ENCODE data around the gene VWA2. TPM values are rescaled to one million over a fixed set of nuclear protein-coding genes. Genes with fewer than 3 reads are reported as not detected.

The VWA2 gene
- total RNA-seq, 1 experiment from 2014 or later, result 1.6 TPM

DNA sequence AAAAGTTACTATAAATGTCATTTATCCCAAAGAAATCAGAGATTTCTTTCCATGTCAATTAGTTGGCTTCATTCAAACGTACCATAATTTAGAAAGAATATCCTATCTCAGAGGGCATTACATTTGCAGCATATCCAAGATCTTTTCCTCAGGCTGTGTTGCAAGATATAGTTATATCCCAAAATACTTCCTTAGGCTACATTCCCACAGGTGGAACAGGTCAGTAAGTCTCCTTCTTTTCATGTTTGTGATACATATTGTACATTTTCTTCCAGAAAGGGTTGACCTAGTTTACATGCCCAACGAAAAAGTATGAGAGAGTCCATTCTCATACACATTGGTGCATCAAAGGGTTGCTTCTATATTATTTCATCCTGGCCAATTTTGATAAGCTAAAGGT, 26.9 kb upstream of the VWA2 start:
- H2BK12ac ChIP-seq (ENCODE audit: insufficient read length, low read depth, low read length), result no peak overlapping the region
- H2BK15ac ChIP-seq (ENCODE audit: low read depth, low read length), result no peak overlapping the region
- no peak overlapping the region for H2BK120ac ChIP-seq (ENCODE audit: low read depth, low read length, poor library complexity, severe bottlenecking)
- no peak overlapping the region for H3K14ac ChIP-seq (ENCODE audit: insufficient read depth, low read length)
- no peak overlapping the region for H2AK5ac ChIP-seq (ENCODE audit: insufficient read length, low read length)
- no peak overlapping the region for H3K18ac ChIP-seq (ENCODE audit: insufficient read length, low read depth, low read length)
- no peaks in the 10 kb centered on the region for H3K4me1 Mint-ChIP-seq
- no peak overlapping the region for H3K27ac Mint-ChIP-seq
- H3K4ac ChIP-seq (ENCODE audit: low read depth, low read length), result no peak overlapping the region
- no peak overlapping the region for H2AFZ ChIP-seq (ENCODE audit: low read length)
- H3K9me3 ChIP-seq (ENCODE audit: control insufficient read depth, low read depth, low read length), result no peaks in the 10 kb centered on the region
- no peak overlapping the region for H4K91ac ChIP-seq (ENCODE audit: insufficient read length, low read depth, low read length)
- no peak overlapping the region for H4K5ac ChIP-seq (ENCODE audit: insufficient read length, low read depth, low read length)
- H3T11ph ChIP-seq (ENCODE audit: low read length), result no peak overlapping the region
- no peaks in the 10 kb centered on the region for H3K36me3 Mint-ChIP-seq (ENCODE audit: insufficient read depth in 1 of 3, low read depth in 3 of 3)
- H3K4me2 ChIP-seq (ENCODE audit: insufficient read depth, insufficient read length, low read length), result no peak overlapping the region
- H3K4me1 ChIP-seq (ENCODE audit: insufficient read depth, low read length), result no peaks in the 10 kb centered on the region
- H3K56ac ChIP-seq (ENCODE audit: insufficient read length, low read depth, low read length), result no peak overlapping the region
- no peak for DNase-seq
- no peak overlapping the region for H3K23ac ChIP-seq (ENCODE audit: insufficient read length, low read depth, low read length)
- WGBS (ENCODE audit: extremely low coverage, insufficient read length, low lambda C conversion rate), result no CpG with 5 or more reads among the region's 2 CpGs
- no peak overlapping the region for H2BK20ac ChIP-seq (ENCODE audit: low read depth, low read length, poor library complexity, severe bottlenecking)
- TF ChIP-seq, protein P1, sequence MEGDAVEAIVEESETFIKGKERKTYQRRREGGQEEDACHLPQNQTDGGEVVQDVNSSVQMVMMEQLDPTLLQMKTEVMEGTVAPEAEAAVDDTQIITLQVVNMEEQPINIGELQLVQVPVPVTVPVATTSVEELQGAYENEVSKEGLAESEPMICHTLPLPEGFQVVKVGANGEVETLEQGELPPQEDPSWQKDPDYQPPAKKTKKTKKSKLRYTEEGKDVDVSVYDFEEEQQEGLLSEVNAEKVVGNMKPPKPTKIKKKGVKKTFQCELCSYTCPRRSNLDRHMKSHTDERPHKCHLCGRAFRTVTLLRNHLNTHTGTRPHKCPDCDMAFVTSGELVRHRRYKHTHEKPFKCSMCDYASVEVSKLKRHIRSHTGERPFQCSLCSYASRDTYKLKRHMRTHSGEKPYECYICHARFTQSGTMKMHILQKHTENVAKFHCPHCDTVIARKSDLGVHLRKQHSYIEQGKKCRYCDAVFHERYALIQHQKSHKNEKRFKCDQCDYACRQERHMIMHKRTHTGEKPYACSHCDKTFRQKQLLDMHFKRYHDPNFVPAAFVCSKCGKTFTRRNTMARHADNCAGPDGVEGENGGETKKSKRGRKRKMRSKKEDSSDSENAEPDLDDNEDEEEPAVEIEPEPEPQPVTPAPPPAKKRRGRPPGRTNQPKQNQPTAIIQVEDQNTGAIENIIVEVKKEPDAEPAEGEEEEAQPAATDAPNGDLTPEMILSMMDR (conservative IDR thresholded peaks at IDR 0.05), result no peak
- no peaks in the 10 kb centered on the region for H4K20me1 ChIP-seq (ENCODE audit: control insufficient read depth, insufficient read depth, insufficient read length)
- H3K27me3 ChIP-seq (ENCODE audit: insufficient read depth, low read length), result no peaks in the 10 kb centered on the region
- no peak overlapping the region for H3K9ac ChIP-seq (ENCODE audit: extremely low read depth, insufficient read length, low read length)
- no peaks in the 10 kb centered on the region for H3K23me2 ChIP-seq (ENCODE audit: insufficient read length, low read depth, low read length, poor library complexity, severe bottlenecking)
- no peak overlapping the region for H4K8ac ChIP-seq (replicated peaks; ENCODE audit: insufficient read length, low read depth, low read length)
- no peak overlapping the region for H3K4me3 Mint-ChIP-seq
- no peak overlapping the region for H2BK5ac ChIP-seq (ENCODE audit: insufficient read length, low read length)
- H3K27me3 Mint-ChIP-seq (ENCODE audit: low read depth), result peaks cover 2% of the 10 kb centered on the region; the same call in 1 of the 2 replicates
- no peak overlapping the region for H3K27ac ChIP-seq (ENCODE audit: insufficient read length, low read depth, low read length)
- H3K79me1 ChIP-seq (ENCODE audit: insufficient read depth, low read depth, low read length, poor library complexity, severe bottlenecking), result no peaks in the 10 kb centered on the region
- no peaks in the 10 kb centered on the region; a peak in 1 of 5 replicates for H3K9me3 Mint-ChIP-seq
- H3K79me2 ChIP-seq (ENCODE audit: insufficient read depth, low read length), result no peaks in the 10 kb centered on the region
